Measurements from ENCODE around the gene APBA2.
"Not testable (repeated sequence)": the region's sequence is repeated elsewhere in the genome, so short reads cannot be mapped to it uniquely, and the experiment has no call there.

APBA2 gene

DNA sequence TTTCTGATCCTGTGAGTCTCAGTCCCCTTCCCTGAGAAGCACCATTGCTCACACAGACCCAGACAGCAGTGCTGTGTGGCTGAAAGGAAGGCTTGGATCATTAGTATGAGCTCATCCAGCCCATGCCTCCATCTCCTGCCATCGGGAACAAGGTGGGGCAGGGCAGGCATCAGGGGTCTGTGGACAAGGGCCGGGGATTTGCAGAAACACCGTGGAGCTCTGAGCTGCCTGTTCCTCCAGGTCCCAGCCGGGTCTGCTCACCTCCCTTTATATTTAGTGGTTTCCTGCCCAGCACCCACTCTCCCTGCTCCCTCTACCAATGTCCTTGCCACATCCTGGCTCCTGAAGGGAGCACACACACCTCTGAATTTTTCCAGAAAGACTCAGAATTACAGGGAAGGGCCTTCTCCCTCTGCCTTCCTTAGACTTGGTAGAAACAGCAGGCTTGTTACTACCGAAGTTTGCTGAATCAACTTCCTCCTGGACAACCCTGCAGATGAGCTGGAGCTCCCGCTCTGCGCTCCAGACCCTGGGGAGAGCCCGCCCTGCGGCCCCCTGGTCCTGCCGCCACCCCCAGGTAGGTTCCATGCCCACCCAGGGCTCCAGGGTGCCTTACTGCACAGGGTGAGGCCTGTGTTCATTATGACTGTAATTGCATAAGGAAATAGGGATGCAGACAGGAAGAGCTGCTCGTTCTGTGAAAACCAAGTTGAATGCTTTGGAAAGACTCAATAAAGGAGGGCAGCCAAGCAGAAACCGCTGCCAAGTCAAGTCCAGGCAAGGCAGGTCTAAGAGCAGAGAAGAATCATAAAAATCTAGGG lies 255.7 kb downstream of the APBA2 start:
- DNase-seq: peak; percentile 31

GRCh38 chr15:29142129-29142747 lies 256.5 kb downstream of the APBA2 start:
- no peak for DNase-seq

DNA sequence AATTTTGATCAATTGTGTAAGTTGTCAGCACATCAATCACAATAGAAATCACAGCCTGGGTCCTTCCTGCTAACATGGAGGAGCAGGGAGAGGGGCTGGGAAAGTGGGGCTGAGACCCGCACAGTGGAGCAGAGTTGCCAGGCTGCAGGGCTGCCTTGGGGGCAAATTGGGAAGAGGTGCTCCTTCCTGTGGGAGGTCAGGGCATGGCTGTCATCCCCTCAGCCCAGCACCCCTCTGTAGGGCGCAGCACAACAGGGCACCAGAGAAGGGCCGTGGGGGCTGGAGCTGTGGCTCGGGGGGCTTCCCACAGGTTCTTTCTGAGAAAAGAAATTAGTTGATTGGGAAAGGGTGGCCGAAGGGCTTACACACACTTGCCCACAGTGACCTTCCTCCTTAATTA lies 257.5 kb downstream of the APBA2 start:
- no peak for DNase-seq

- DNase-seq: no peak
Measured at GRCh38 chr15:29143909-29144635, 258.3 kb downstream of the APBA2 start.

DNA sequence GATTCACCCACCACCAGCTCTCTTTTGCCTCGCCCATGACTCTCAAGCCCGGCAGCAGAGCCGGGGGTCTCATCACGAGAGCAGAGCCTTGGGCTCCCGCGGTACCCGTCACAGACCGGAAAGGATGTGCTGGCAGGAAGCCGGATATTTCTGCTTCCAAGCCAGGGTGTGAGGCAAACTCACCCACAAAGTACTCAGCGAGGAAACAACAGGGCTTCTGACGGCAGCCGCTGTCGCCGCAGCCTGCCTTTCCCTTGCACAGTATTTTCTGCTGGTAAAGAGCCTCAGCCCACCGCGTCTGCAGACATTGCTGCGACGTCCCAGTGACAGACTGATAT lies 263.9 kb downstream of the APBA2 start:
- DNase-seq: no peak

DNA sequence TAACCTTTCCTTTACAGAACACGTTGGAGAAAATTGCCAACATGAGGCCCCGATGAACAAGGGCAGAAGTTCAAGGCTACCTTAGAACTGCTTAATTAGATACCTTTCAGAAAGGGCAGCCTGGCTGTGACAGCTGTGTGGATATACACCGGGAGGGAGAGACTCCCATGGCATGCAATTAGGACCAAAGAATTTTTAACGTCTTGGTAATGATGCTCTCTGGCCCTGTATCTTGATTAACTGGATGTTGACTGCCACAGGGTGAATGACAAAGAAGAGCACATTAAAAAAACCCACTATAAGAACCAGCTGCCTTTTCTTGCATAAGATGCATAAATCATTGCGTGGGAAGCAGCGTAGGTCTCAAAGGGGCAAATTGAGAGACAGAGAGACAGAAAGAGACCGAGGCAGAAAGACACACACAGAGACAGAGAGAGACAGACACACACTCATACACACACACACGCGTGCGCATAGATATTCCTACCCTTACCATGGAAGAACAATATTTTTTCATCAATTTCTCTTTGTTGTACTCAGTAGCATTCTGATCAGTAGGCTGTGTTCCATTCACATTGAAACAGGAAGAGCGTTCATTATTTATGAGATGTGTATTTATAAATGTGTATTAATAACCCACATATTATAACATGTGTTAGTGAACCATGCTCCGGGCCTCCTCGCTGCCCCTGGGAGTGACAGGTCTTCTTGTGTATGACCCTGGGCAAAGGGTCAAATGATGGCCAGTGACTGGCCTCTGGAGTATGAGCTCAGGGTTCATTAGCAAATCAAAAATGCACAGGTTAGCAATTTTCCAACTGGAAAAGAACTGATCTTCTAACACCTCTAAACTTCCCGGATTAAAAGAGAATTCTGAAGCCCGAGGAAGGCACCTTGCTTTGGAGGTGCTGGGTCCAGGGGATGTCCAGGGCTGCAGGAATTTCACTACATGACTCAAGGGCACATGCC lies 265.0 kb downstream of the APBA2 start:
- DNase-seq: no peak

DNA sequence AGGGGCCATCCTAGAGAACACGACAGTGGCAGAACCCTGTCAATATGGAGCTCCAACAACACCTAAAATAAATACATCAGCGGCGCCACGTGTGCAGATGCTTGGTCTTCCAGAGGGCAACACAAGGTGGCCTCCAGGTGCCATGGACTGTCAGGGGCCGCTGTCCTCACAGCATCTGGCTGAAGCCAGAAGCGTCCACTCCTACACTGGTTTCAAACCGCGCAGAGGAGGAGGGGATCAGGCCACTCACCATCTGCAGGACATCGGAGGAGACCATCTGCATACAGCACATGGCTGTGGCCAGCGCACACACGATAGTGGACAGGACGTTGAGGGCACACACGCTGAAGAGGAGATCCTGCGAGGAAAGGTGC lies 265.7 kb downstream of the APBA2 start:
- DNase-seq: no peak

DNA sequence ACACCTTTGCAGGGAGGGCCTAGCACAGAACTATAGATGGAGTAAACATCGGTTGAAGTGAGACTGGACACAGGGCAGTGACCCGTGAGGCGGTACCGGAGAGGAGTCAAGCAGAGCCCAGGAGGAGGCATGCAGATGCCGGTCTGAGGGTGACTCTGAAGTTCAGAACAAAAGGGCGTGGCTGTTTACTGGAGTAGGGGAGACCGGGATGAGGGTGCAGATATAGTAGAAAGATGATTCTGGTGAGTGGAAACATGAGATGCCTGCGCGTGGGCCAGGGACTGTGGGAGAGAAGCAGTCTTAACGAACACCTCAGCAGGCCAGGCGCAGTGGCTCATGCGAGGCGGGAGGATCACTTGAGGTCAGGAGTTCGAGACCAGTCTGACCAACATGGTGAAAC lies 270.7 kb downstream of the APBA2 start:
- DNase-seq: no peak

- no peak for DNase-seq
Measured at GRCh38 chr15:29159771-29160455, 274.1 kb downstream of the APBA2 start.

DNA sequence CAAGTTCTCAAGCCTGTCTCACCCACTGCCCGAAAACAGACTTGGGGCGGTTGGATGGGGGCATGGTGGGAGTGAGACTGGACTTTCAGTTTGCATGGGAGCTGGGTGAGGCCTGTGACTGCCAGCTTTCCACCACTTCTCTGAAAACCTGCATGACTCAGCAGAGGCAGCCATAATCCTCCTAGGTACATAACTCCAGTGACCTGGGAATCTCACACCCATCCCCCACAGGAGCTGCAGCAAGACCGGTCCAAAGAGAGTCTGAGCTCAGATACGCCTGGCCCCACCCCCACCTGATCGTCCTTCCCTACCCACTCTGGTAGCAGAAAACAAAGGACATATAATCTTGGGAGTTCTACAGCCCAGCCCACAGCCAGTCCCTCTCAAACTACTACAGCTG lies 276.6 kb downstream of the APBA2 start:
- no peak for DNase-seq

DNA sequence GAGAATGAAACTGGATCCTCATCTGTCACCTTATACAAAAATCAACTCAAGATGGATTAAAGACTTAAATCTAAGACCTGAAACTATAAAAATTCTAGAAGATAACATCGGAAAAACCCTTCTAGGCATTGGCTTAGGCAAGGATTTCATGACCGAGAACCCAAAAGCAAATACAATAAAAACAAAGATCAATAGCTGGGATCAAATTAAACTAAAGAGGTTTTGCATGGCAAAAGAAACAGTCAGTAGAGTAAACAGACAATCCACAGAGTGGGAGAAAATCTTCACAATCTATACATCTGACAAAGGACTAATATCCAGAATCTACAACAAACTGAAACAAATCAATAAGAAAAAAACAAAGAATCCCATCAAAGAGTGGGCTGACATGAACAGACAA lies 281.3 kb downstream of the APBA2 start:
- not testable (repeated sequence) for DNase-seq
